GM12878 (cell line): ENCODE results near the gene TFCP2. TPM values are rescaled to one million over a fixed set of nuclear protein-coding genes. Genes with fewer than 3 reads are reported as not detected.

Experiments used
- ATAC-seq: fragments of 200-7000 bp; cut with Tn5 transposase; 3 replicates; pipeline ENCODE4 v1.9.1; 2020; ENCODE audit warnings: mild to moderate bottlenecking, moderate library complexity
- BruUV-seq: library from RNA; stranded (reverse); fragments of 400-500 nt; replicated peaks from 2 replicates; lab custom pipeline; 2021; lab: Mats Ljungman, UMichigan
- CTCF ChIA-PET: fragments of 300-600 bp; sonication (Branson Sonifier 250); formaldehyde crosslinking; extraction: SDS; loops from one replicate; lab custom pipeline; 2021; ENCODE audit warnings: inconsistent platforms; lab: Yijun Ruan, JAX
- POLR2A ChIA-PET: fragments of 350-600 bp; formaldehyde crosslinking; extraction: SDS; loops from one replicate; lab custom pipeline; 2021; ENCODE audit warnings: inconsistent platforms; lab: Charles Lee
- RAD21 ChIA-PET: fragments of 300-600 bp; sonication (Branson Sonifier 250); formaldehyde crosslinking; loops from one replicate; lab custom pipeline; 2023; ENCODE audit warnings: antibody characterized with exemption; ENCODE audit not compliant: unreplicated experiment; lab: Charles Lee
- SMC1A ChIA-PET: fragments of 300-600 bp; sonication (Branson Sonifier 250); formaldehyde crosslinking; loops from one replicate; lab custom pipeline; 2023; ENCODE audit not compliant: unreplicated experiment, uncharacterized antibody; lab: Charles Lee
- DNase-seq: peaks from one replicate; pipeline ENCODE4 v3.0.0-alpha.2; 2011; ENCODE audit warnings: low read depth, low spot score
- FAIRE-seq: peaks from 3 replicates; lab custom pipeline; 2011; peaks lifted over from hg19 to GRCh38; lab: Jason Lieb, UNC
- H2AFZ ChIP-seq: 2 replicates; pipeline ENCODE4 v1.6.0; 2011; ENCODE audit warnings: low read depth, low read length, control low read depth; ENCODE audit not compliant: control insufficient read depth
- H3K27ac ChIP-seq: 2 replicates; pipeline ENCODE4 v1.5.1; 2011; ENCODE audit warnings: control low read depth; ENCODE audit not compliant: control insufficient read depth, insufficient read depth
- H3K27me3 ChIP-seq, 2 experiments: replicated peaks in 1 of 2; 2 replicates each; pipeline versions ENCODE4 v1.6.0 to v1.6.1; 2011; ENCODE audit warnings: low read length in 1 of 2; ENCODE audit not compliant: control insufficient read depth in 2 of 2, insufficient read depth in 2 of 2
- H3K36me3 ChIP-seq, 2 experiments: 2 replicates each; pipeline ENCODE4 v1.5.1; 2011; ENCODE audit warnings: low read length in 1 of 2; ENCODE audit not compliant: control insufficient read depth in 2 of 2, insufficient read depth in 2 of 2
- H3K4me1 ChIP-seq: 2 replicates; pipeline ENCODE4 v1.6.1; 2011; ENCODE audit warnings: mild to moderate bottlenecking, low read length, moderate library complexity, mixed read lengths; ENCODE audit not compliant: control insufficient read depth, insufficient read depth
- H3K4me2 ChIP-seq: 2 replicates; pipeline ENCODE4 v1.6.0; 2011; ENCODE audit warnings: control low read depth; ENCODE audit not compliant: control insufficient read depth, insufficient read depth
- H3K4me3 ChIP-seq: fragments of 200-600 bp; sonication (generic); 2 replicates; pipeline ENCODE4 v1.5.1; 2016
- H3K79me2 ChIP-seq: 2 replicates; pipeline ENCODE4 v1.6.0; 2011; ENCODE audit warnings: low read length; ENCODE audit not compliant: control insufficient read depth, insufficient read depth
- H3K9ac ChIP-seq: 2 replicates; pipeline ENCODE4 v1.8.0; 2011; ENCODE audit warnings: low read length, control low read depth, mixed read lengths; ENCODE audit not compliant: control insufficient read depth, insufficient read depth
- H3K9me3 ChIP-seq: replicated peaks from 3 replicates; pipeline ENCODE4 v1.5.1; 2011; ENCODE audit warnings: mild to moderate bottlenecking, low read length; ENCODE audit not compliant: control insufficient read depth, insufficient read depth
- H4K20me1 ChIP-seq: 2 replicates; pipeline ENCODE4 v1.6.0; 2011; ENCODE audit not compliant: control insufficient read depth, insufficient read depth
- CBX5 ChIP-seq: sonication (generic); IDR thresholded peaks from 2 replicates; pipeline ENCODE4 v1.6.1; 2016; ENCODE audit warnings: low read depth, moderate library complexity, mild to moderate bottlenecking, inconsistent platforms
- CHD2 ChIP-seq: IDR thresholded peaks from 2 replicates; pipeline ENCODE4 v1.6.1; 2011; ENCODE audit warnings: low read depth, low read length, improper control_type of control experiment, borderline replicate concordance
- CUX1 ChIP-seq: IDR thresholded peaks from 2 replicates; pipeline ENCODE4 v1.6.1; 2012; ENCODE audit warnings: improper control_type of control experiment, low read depth, low read length; ENCODE audit not compliant: insufficient replicate concordance
- ETV6 ChIP-seq, 2 experiments: fragments of 450-650 bp in 1 of 2; IDR thresholded peaks in 1 of 2; conservative IDR thresholded peaks in 1 of 2; 2 replicates each; pipeline ENCODE4 v1.6.1; 2014; ENCODE audit warnings: antibody characterized with exemption in 1 of 2, borderline replicate concordance in 1 of 2, low read depth in 1 of 2, mild to moderate bottlenecking in 1 of 2, moderate library complexity in 1 of 2
- RBBP5 ChIP-seq: fragments of 200-600 bp; sonication (generic); conservative IDR thresholded peaks from 2 replicates; pipeline ENCODE4 v1.6.1; 2016
- TCF7 ChIP-seq: IDR thresholded peaks from 2 replicates; pipeline ENCODE4 v1.6.1; 2014; ENCODE audit warnings: antibody characterized with exemption, borderline replicate concordance
- USF2 ChIP-seq: IDR thresholded peaks from 2 replicates; pipeline ENCODE4 v1.6.1; 2011; ENCODE audit warnings: low read depth, low read length, improper control_type of control experiment, borderline replicate concordance
- ZNF622 ChIP-seq: fragments of 450-650 bp; IDR thresholded peaks from 2 replicates; pipeline ENCODE4 v1.6.1; 2017; ENCODE audit warnings: mild to moderate bottlenecking, inconsistent platforms
- ZZZ3 ChIP-seq: IDR thresholded peaks from 2 replicates; pipeline ENCODE4 v1.6.1; 2011; ENCODE audit warnings: low read depth; ENCODE audit not compliant: control insufficient read depth, insufficient read length
- WGBS: methylation state at CpG from one replicate; pipeline ENCODE4 v1.1.6; 2016; ENCODE audit warnings: low lambda C conversion rate; ENCODE audit not compliant: insufficient replicate concordance, insufficient coverage; ENCODE audit errors: missing lambda C conversion rate; 5-methylcytosine and 5-hydroxymethylcytosine counted together
- in situ Hi-C: fragments of 300-500 bp; cut with MboI; formaldehyde crosslinking; loops from 9 replicates; pipeline ENCODE4 v1.14.3; 2018; ENCODE audit warnings: mixed read lengths
- intact Hi-C: fragments of 100-400 bp; cut with micrococcal nuclease; formaldehyde crosslinking; loops from one replicate; pipeline ENCODE4 v1.14.2; 2022; ENCODE audit not compliant: unreplicated experiment
- polyA plus RNA-seq, 11 experiments: library from polyadenylated mRNA; depleted of rRNA in 4 of 11; unstranded in 6 of 11; stranded (reverse) in 5 of 11; fragments of >200 nt; fragmentation: Nextera tagmentation in 4 of 11; fragmentation: Illumina TruSeq in 1 of 11; extraction: Ambion mirVana in 4 of 11; extraction: Trizol in 1 of 11; gene quantifications; 1 replicate in 1 of 11; 2 replicates in 10 of 11; pipeline versions ENCODE4 v1.2.1 to v1.2.3, GENCODE V29; 2011 to 2016; ENCODE audit warnings: inconsistent platforms in 2 of 11, missing spikeins in 2 of 11, low read depth in 1 of 11
- total RNA-seq, 4 experiments: library from RNA; depleted of rRNA in 3 of 4; stranded (reverse); fragments of >200 nt in 3 of 4; fragmentation: Illumina TruSeq in 1 of 4; extraction: Trizol in 1 of 4; gene quantifications; 2 replicates each; pipeline versions ENCODE4 v1.2.1 to v1.2.3, GENCODE V29; 2013 to 2021

The TFCP2 gene
- total and polyA plus RNA-seq, 10 of the 15 experiments (the other 5 are each of a cell fraction or from before 2014, with no cell fraction given), result 5.8 to 29.7 (median 14.2) TPM

GRCh38 chr12:51202718-51203117 is 29.8 kb upstream of the TFCP2 start:
- ChIA-PET SMC1A (no interaction called here), RAD21 (no interaction called here), POLR2A (interaction anchor here (0.6 kb wide), 1 partner anchor 41 kb away, joined by 3 read pairs; no protein-coding TSS in a partner anchor), CTCF (no interaction called here)
- no peak for TF ChIP-seq TCF7
- no peak for TF ChIP-seq USF2
- TF ChIP-seq CUX1, result no peak
- no peak for TF ChIP-seq ZZZ3
- TF ChIP-seq RBBP5, result no peak
- TF ChIP-seq CHD2, result no peak
- TF ChIP-seq ETV6 (conservative IDR thresholded peaks at IDR 0.05 in 1 of 2, IDR thresholded peaks at IDR 0.05 in 1 of 2; ENCODE audit: borderline replicate concordance in 1 of 2, low read depth in 1 of 2), result no peak
- no peak for TF ChIP-seq ZNF622
- TF ChIP-seq CBX5, result no peak
- ATAC-seq, result no peak
- FAIRE-seq, result no peak
- no peak overlapping the region for H3K9ac ChIP-seq
- H3K36me3 ChIP-seq, result no peaks in the 10 kb centered on the region
- H4K20me1 ChIP-seq, result no peaks in the 10 kb centered on the region
- H3K27me3 ChIP-seq, result no peaks in the 10 kb centered on the region
- no peaks in the 10 kb centered on the region; the same call in 1 of the 2 replicates for H3K4me1 ChIP-seq
- intact Hi-C loops (no loop called here), in situ Hi-C loops (no loop called here)
- no peak overlapping the region for H3K27ac ChIP-seq
- 94% methylated on average over 5 of the region's 5 CpGs for WGBS
- H2AFZ ChIP-seq, result no peak overlapping the region
- H3K79me2 ChIP-seq, result no peaks in the 10 kb centered on the region
- no peak overlapping the region for H3K4me3 ChIP-seq
- H3K4me2 ChIP-seq, result no peak overlapping the region
- no peak for DNase-seq
- BruUV-seq, result no TSS peak
- no peaks in the 10 kb centered on the region for H3K9me3 ChIP-seq
